ENCODE results near the gene SMAP2.

DNA sequence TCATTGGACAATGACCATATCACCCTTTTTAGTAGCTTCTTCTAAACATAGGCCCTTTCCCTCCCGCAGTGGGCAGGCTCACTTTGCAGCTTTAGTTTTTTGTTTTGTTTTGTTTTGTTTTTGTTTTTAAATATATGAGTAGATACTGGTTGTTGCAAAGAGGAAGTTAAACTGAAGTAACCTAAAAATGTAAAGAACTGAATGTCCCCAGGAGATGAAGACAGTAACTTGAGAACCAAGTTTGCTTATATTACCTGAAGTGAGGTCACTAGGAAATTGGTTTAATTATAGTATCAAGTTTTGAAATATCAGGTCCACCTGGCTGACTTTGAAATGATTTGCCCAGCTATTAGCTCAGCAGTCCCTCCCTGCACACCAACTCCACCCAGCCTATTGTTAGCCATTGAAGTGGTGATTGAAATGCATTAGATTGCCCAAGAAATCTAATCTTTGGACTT is 18.2 kb downstream of the SMAP2 start:
- TF ChIP-seq, protein P1, sequence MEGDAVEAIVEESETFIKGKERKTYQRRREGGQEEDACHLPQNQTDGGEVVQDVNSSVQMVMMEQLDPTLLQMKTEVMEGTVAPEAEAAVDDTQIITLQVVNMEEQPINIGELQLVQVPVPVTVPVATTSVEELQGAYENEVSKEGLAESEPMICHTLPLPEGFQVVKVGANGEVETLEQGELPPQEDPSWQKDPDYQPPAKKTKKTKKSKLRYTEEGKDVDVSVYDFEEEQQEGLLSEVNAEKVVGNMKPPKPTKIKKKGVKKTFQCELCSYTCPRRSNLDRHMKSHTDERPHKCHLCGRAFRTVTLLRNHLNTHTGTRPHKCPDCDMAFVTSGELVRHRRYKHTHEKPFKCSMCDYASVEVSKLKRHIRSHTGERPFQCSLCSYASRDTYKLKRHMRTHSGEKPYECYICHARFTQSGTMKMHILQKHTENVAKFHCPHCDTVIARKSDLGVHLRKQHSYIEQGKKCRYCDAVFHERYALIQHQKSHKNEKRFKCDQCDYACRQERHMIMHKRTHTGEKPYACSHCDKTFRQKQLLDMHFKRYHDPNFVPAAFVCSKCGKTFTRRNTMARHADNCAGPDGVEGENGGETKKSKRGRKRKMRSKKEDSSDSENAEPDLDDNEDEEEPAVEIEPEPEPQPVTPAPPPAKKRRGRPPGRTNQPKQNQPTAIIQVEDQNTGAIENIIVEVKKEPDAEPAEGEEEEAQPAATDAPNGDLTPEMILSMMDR (IDR thresholded peaks at IDR 0.05; ENCODE audit: low read length): no peak
- no peak for TF ChIP-seq EZH2 (optimal IDR thresholded peaks at IDR 0.05; ENCODE audit: low read depth, low read length)
- no peak for TF ChIP-seq EZH2phosphoT487 (IDR thresholded peaks at IDR 0.05; ENCODE audit: low read length)

Measured in MM.1S (cell line).